ENCODE results near the gene BRD9. TPM values are rescaled to one million over a fixed set of nuclear protein-coding genes. Genes with fewer than 3 reads are reported as not detected.

The BRD9 gene
- total and polyA plus RNA-seq, 2 experiments from 2014 or later: 24.5 to 36.9 TPM

- Histone ChIP-seq H3K27ac (no peak overlapping the region), H3K27me3 (no peaks in the 10 kb centered on the region), H3K4me1 (ENCODE audit: low read depth) (no peaks in the 10 kb centered on the region), H3K4me3 (no peak overlapping the region), H3K36me3 (peaks cover 50% of the 10 kb centered on the region), H3K9me3 (ENCODE audit: low read depth) (no peaks in the 10 kb centered on the region)
- DNase-seq (ENCODE audit: low read depth in 1 of 2, low spot score in 1 of 2): no peak
- TF ChIP-seq CTCF (IDR thresholded peaks at IDR 0.05; ENCODE audit: low read depth, low read length): no peak
Measured at GRCh38 chr5:871596-872298, 20.9 kb downstream of the BRD9 start.

GRCh38 chr5:870956-871355 is 21.6 kb downstream of the BRD9 start:
- Histone ChIP-seq H3K36me3 (peaks cover 46% of the 10 kb centered on the region), H3K4me3 (no peak overlapping the region), H3K27me3 (no peaks in the 10 kb centered on the region), H3K9me3 (ENCODE audit: low read depth) (no peaks in the 10 kb centered on the region), H3K4me1 (ENCODE audit: low read depth) (no peaks in the 10 kb centered on the region), H3K27ac (no peak overlapping the region)
- DNase-seq (ENCODE audit: low read depth in 1 of 2, low spot score in 1 of 2): no peak
- no peak for TF ChIP-seq CTCF (IDR thresholded peaks at IDR 0.05; ENCODE audit: low read depth, low read length)

GRCh38 chr5:868428-869135 is 24.0 kb downstream of the BRD9 start:
- Histone ChIP-seq H3K27ac (no peak overlapping the region), H3K9me3 (ENCODE audit: low read depth) (no peaks in the 10 kb centered on the region), H3K4me1 (ENCODE audit: low read depth) (no peaks in the 10 kb centered on the region), H3K27me3 (no peaks in the 10 kb centered on the region), H3K36me3 (peaks cover 43% of the 10 kb centered on the region), H3K4me3 (no peak overlapping the region)
- no peak for DNase-seq (ENCODE audit: low read depth in 1 of 2, low spot score in 1 of 2)
- TF ChIP-seq CTCF (IDR thresholded peaks at IDR 0.05; ENCODE audit: low read depth, low read length): no peak

GRCh38 chr5:867300-867870 is 25.2 kb downstream of the BRD9 start:
- H3K9me3 ChIP-seq (ENCODE audit: low read depth): no peaks in the 10 kb centered on the region
- no peak overlapping the region for H3K27ac ChIP-seq
- no peak overlapping the region for H3K4me3 ChIP-seq
- H3K36me3 ChIP-seq: peaks cover 43% of the 10 kb centered on the region
- DNase-seq (ENCODE audit: low read depth in 1 of 2, low spot score in 1 of 2): no peak
- H3K27me3 ChIP-seq: no peaks in the 10 kb centered on the region
- TF ChIP-seq CTCF (IDR thresholded peaks at IDR 0.05; ENCODE audit: low read depth, low read length): no peak
- no peaks in the 10 kb centered on the region for H3K4me1 ChIP-seq (ENCODE audit: low read depth)

DNA sequence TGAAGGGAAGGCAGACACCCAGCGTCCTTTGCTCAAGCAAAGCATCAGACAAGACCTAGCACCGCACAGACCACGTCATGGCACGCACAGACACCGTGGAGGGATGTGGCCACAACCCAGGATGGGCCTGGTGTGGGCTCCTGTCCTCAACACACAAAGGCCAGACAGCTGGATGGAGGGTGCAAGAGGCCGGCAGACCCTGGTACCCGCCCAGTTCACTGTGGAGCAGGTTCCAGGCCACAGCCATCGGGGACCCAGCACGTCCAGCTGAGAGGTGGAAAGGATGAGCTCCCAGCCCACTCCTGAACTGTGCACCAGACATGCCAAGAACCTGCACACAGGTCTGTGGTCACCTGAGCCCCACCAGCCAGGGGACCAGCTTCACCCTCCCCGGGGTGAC is 26.8 kb downstream of the BRD9 start:
- Histone ChIP-seq H3K9me3 (ENCODE audit: low read depth) (no peaks in the 10 kb centered on the region), H3K4me3 (no peak overlapping the region), H3K27ac (no peak overlapping the region), H3K27me3 (no peaks in the 10 kb centered on the region), H3K4me1 (ENCODE audit: low read depth) (no peaks in the 10 kb centered on the region), H3K36me3 (peaks cover 35% of the 10 kb centered on the region)
- DNase-seq (ENCODE audit: low read depth in 1 of 2, low spot score in 1 of 2): no peak
- no peak for TF ChIP-seq CTCF (IDR thresholded peaks at IDR 0.05; ENCODE audit: low read depth, low read length)

Data from cardiac muscle cell (in vitro differentiated cells and primary cell).